NB4 (cell line): Measurements from ENCODE around the gene LRRC4C.

ENCODE experiments used
- DNase-seq: peaks from one replicate; pipeline ENCODE4 v3.0.0; 2010; ENCODE audit warnings: low read depth
- H3K4me3 ChIP-seq: one replicate; pipeline ENCODE4 v1.5.1; 2011; ENCODE audit warnings: mild to moderate bottlenecking, low read depth, low read length, moderate library complexity
- CTCF ChIP-seq: IDR thresholded peaks from one replicate; pipeline ENCODE4 v1.5.1; 2012; ENCODE audit warnings: low read depth, low read length
- MAX ChIP-seq: IDR thresholded peaks from 2 replicates; pipeline ENCODE4 v1.6.1; 2011; ENCODE audit warnings: low read depth, low read length
- MYC ChIP-seq: IDR thresholded peaks from 2 replicates; pipeline ENCODE4 v1.6.1; 2011; ENCODE audit warnings: low read depth, low read length
- POLR2A ChIP-seq: IDR thresholded peaks from 2 replicates; pipeline ENCODE4 v1.6.1; 2011; ENCODE audit warnings: mild to moderate bottlenecking; ENCODE audit not compliant: insufficient read length; ENCODE audit errors: extremely low read depth

LRRC4C gene

GRCh38 chr11:40240284-40240683 lies 1219.2 kb downstream of the LRRC4C start:
- TF ChIP-seq CTCF (no peak), POLR2A (no peak), MYC (no peak), MAX (no peak)
- no peak for DNase-seq
- H3K4me3 ChIP-seq, result no peak overlapping the region

- DNase-seq, result no peak
- no peak overlapping the region for H3K4me3 ChIP-seq
- no peak for TF ChIP-seq CTCF
Observed at GRCh38 chr11:40236526-40236925, 1222.9 kb downstream of the LRRC4C start.

GRCh38 chr11:40235841-40236240 lies 1223.6 kb downstream of the LRRC4C start:
- no peak for DNase-seq
- no peak overlapping the region for H3K4me3 ChIP-seq
- TF ChIP-seq MYC (no peak), MAX (no peak), CTCF (no peak), POLR2A (no peak)

- DNase-seq, result no peak
- TF ChIP-seq CTCF, result no peak
- no peak for TF ChIP-seq MAX
- no peak for TF ChIP-seq MYC
- TF ChIP-seq POLR2A, result no peak
- no peak overlapping the region for H3K4me3 ChIP-seq
Observed at GRCh38 chr11:40230821-40231220, 1228.6 kb downstream of the LRRC4C start.

- no peak overlapping the region for H3K4me3 ChIP-seq
- TF ChIP-seq MYC (no peak), POLR2A (no peak), CTCF (no peak), MAX (no peak)
- DNase-seq, result no peak
Observed at GRCh38 chr11:40228662-40229061, 1230.8 kb downstream of the LRRC4C start.

GRCh38 chr11:40227730-40228129 lies 1231.7 kb downstream of the LRRC4C start:
- TF ChIP-seq MYC (no peak), POLR2A (no peak), CTCF (no peak), MAX (no peak)
- no peak for DNase-seq
- no peak overlapping the region for H3K4me3 ChIP-seq
